Neural progenitor cell (in vitro differentiated cells): Measurements from ENCODE around the gene TBX18.

Source experiments
- CTCF ChIP-seq: fragments of 200-600 bp; sonication (generic); IDR thresholded peaks from 2 replicates; pipeline ENCODE4 v1.5.1; 2017; ENCODE audit warnings: antibody characterized with exemption, mild to moderate bottlenecking
- EZH2 ChIP-seq: fragments of 200-600 bp; sonication (generic); IDR thresholded peaks from 2 replicates; pipeline ENCODE4 v1.6.1; 2017; ENCODE audit warnings: antibody characterized with exemption, mild to moderate bottlenecking, moderate library complexity
- EZH2phosphoT487 ChIP-seq: fragments of 200-600 bp; sonication (generic); IDR thresholded peaks from 2 replicates; pipeline ENCODE4 v1.6.1; 2017; ENCODE audit warnings: antibody characterized with exemption

GRCh38 chr6:84648444-84648843 is 116.0 kb downstream of the TBX18 start:
- no peak for TF ChIP-seq CTCF
- TF ChIP-seq EZH2, result no peak
- TF ChIP-seq EZH2phosphoT487, result no peak
